DND-41 (cell line): Measurements from ENCODE around the gene POFUT2.

ENCODE experiments used
- ATAC-seq: fragments of 200-7000 bp; cut with Tn5 transposase; 3 replicates; pipeline ENCODE4 v1.9.1; 2021; ENCODE audit warnings: low read depth; ENCODE audit not compliant: insufficient read depth
- DNase-seq: peaks from one replicate; pipeline ENCODE4 v3.0.0-alpha.2; 2020
- H2AFZ ChIP-seq: 2 replicates; pipeline ENCODE4 v1.6.0; 2012; ENCODE audit warnings: low read depth, low read length
- H3K27ac ChIP-seq: 2 replicates; pipeline ENCODE4 v1.5.1; 2012; ENCODE audit warnings: low read length, inconsistent platforms
- H3K27me3 ChIP-seq: fragments of 200-600 bp; sonication (generic); 2 replicates; pipeline ENCODE4 v1.6.0; 2012; ENCODE audit warnings: low read length, mild to moderate bottlenecking, inconsistent platforms; ENCODE audit not compliant: insufficient read depth, poor library complexity
- H3K36me3 ChIP-seq: 2 replicates; pipeline ENCODE4 v1.5.1; 2012; ENCODE audit warnings: low read length, inconsistent platforms; ENCODE audit not compliant: insufficient read depth
- H3K4me1 ChIP-seq: 2 replicates; pipeline ENCODE4 v1.5.1; 2012; ENCODE audit warnings: mild to moderate bottlenecking, low read length; ENCODE audit not compliant: insufficient read depth
- H3K4me2 ChIP-seq: 2 replicates; pipeline ENCODE4 v1.6.0; 2012; ENCODE audit warnings: mild to moderate bottlenecking, moderate library complexity, low read length, inconsistent platforms; ENCODE audit not compliant: insufficient read depth
- H3K4me3 ChIP-seq, 2 experiments: fragments of 200-600 bp in 1 of 2; shearing (Covaris generic) in 1 of 2; 2 replicates each; pipeline ENCODE4 v1.5.1; 2012 to 2016; ENCODE audit warnings: inconsistent platforms in 2 of 2, low read length in 2 of 2, mild to moderate bottlenecking in 2 of 2, low read depth in 1 of 2, moderate library complexity in 1 of 2
- H3K79me2 ChIP-seq: 2 replicates; pipeline ENCODE4 v1.6.0; 2012; ENCODE audit warnings: low read length, inconsistent platforms; ENCODE audit not compliant: insufficient read depth
- H3K9ac ChIP-seq: 2 replicates; pipeline ENCODE4 v1.6.0; 2012; ENCODE audit warnings: low read depth, mild to moderate bottlenecking, inconsistent platforms, low read length, moderate library complexity
- H3K9me3 ChIP-seq: 2 replicates; pipeline ENCODE4 v1.5.1; 2012; ENCODE audit warnings: low read length, moderate library complexity, mild to moderate bottlenecking, inconsistent platforms; ENCODE audit not compliant: insufficient read depth, severe bottlenecking
- H4K20me1 ChIP-seq: 2 replicates; pipeline ENCODE4 v1.6.0; 2012; ENCODE audit warnings: low read length; ENCODE audit not compliant: insufficient read depth
- CTCF ChIP-seq: IDR thresholded peaks from 2 replicates; pipeline ENCODE4 v1.5.1; 2012; ENCODE audit warnings: borderline replicate concordance, low read length, moderate library complexity, mild to moderate bottlenecking; ENCODE audit not compliant: poor library complexity, severe bottlenecking; ENCODE audit errors: extremely low read depth
- EZH2 ChIP-seq: IDR thresholded peaks from 3 replicates; pipeline ENCODE4 v1.6.1; 2012; ENCODE audit warnings: borderline replicate concordance, low read depth, mild to moderate bottlenecking, moderate library complexity, low read length, inconsistent platforms; ENCODE audit not compliant: severe bottlenecking

The POFUT2 gene

GRCh38 chr21:45234965-45235364, 52.7 kb downstream of the POFUT2 start:
- Histone ChIP-seq H4K20me1 (no peaks in the 10 kb centered on the region), H3K4me3 (no peak overlapping the region), H3K4me2 (no peak overlapping the region), H3K27me3 (no peaks in the 10 kb centered on the region), H3K4me1 (no peaks in the 10 kb centered on the region), H2AFZ (no peak overlapping the region), H3K9me3 (no peaks in the 10 kb centered on the region), H3K79me2 (no peaks in the 10 kb centered on the region), H3K36me3 (no peaks in the 10 kb centered on the region), H3K27ac (no peak overlapping the region), H3K9ac (no peak overlapping the region)
- ATAC-seq, result no peak
- no peak for DNase-seq
- TF ChIP-seq EZH2 (no peak), CTCF (no peak)

- H3K27ac ChIP-seq, result no peak overlapping the region
- no peaks in the 10 kb centered on the region for H3K4me1 ChIP-seq
- no peaks in the 10 kb centered on the region for H3K79me2 ChIP-seq
- H2AFZ ChIP-seq, result no peak overlapping the region
- H4K20me1 ChIP-seq, result no peaks in the 10 kb centered on the region
- H3K9ac ChIP-seq, result no peak overlapping the region
- no peak for ATAC-seq
- H3K4me2 ChIP-seq, result no peak overlapping the region
- no peak for TF ChIP-seq EZH2
- no peak for TF ChIP-seq CTCF
- no peak overlapping the region for H3K4me3 ChIP-seq
- no peak for DNase-seq
- no peaks in the 10 kb centered on the region for H3K9me3 ChIP-seq
- H3K36me3 ChIP-seq, result no peaks in the 10 kb centered on the region
- no peaks in the 10 kb centered on the region for H3K27me3 ChIP-seq
Observed at GRCh38 chr21:45234127-45234526, 53.6 kb downstream of the POFUT2 start.

GRCh38 chr21:45231705-45232104, 56.0 kb downstream of the POFUT2 start:
- no peak overlapping the region for H3K9ac ChIP-seq
- no peaks in the 10 kb centered on the region for H3K27me3 ChIP-seq
- no peaks in the 10 kb centered on the region for H3K79me2 ChIP-seq
- H3K9me3 ChIP-seq, result no peaks in the 10 kb centered on the region
- DNase-seq (no peak), ATAC-seq (no peak)
- H3K27ac ChIP-seq, result no peak overlapping the region
- no peaks in the 10 kb centered on the region for H4K20me1 ChIP-seq
- H3K4me3 ChIP-seq, result no peak overlapping the region
- no peaks in the 10 kb centered on the region for H3K4me1 ChIP-seq
- H2AFZ ChIP-seq, result no peak overlapping the region
- TF ChIP-seq EZH2, result no peak
- TF ChIP-seq CTCF, result no peak
- H3K36me3 ChIP-seq, result no peaks in the 10 kb centered on the region
- no peak overlapping the region for H3K4me2 ChIP-seq
